Suppressor macrophage (primary cell): ENCODE results near the gene MAPK8IP1.

ENCODE experiments used
- DNase-seq, 4 experiments: peaks; one replicate each; pipeline ENCODE4 v3.0.0-alpha.2; 2020 to 2022

Gene MAPK8IP1

GRCh38 chr11:45860348-45860747 is 25.1 kb upstream of the MAPK8IP1 start:
- DNase-seq: no peak

GRCh38 chr11:45860764-45861510 is 24.5 kb upstream of the MAPK8IP1 start:
- no peak for DNase-seq

- DNase-seq: no peak
These were observed 21.4 kb upstream of the MAPK8IP1 start for GRCh38 chr11:45864041-45864440.

GRCh38 chr11:45869551-45869950 is 15.9 kb upstream of the MAPK8IP1 start:
- DNase-seq: no peak

GRCh38 chr11:45870706-45871105 is 14.7 kb upstream of the MAPK8IP1 start:
- no peak for DNase-seq

- DNase-seq: no peak
These were observed 13.8 kb upstream of the MAPK8IP1 start for GRCh38 chr11:45871638-45872037.

GRCh38 chr11:45872651-45873356 is 12.6 kb upstream of the MAPK8IP1 start:
- peak; percentile 40 to 62 (median 55) for DNase-seq

- no peak for DNase-seq
These were observed 9.1 kb upstream of the MAPK8IP1 start for GRCh38 chr11:45876401-45876800.

GRCh38 chr11:45877221-45877620 is 8.2 kb upstream of the MAPK8IP1 start:
- no peak for DNase-seq

GRCh38 chr11:45877845-45878244 is 7.6 kb upstream of the MAPK8IP1 start:
- no peak for DNase-seq

GRCh38 chr11:45879803-45880686 is 5.4 kb upstream of the MAPK8IP1 start:
- DNase-seq: peak in 1 of 4 experiments; percentile 9

- DNase-seq: no peak
These were observed 4.5 kb upstream of the MAPK8IP1 start for GRCh38 chr11:45880772-45881570.

GRCh38 chr11:45881708-45882368 is 3.6 kb upstream of the MAPK8IP1 start:
- DNase-seq: peak in 2 of 4 experiments; percentile 19 to 22

GRCh38 chr11:45884596-45885185 is 760 bp upstream of the MAPK8IP1 start:
- no peak for DNase-seq

- no peak for DNase-seq
These were observed 670 bp downstream of the MAPK8IP1 start for GRCh38 chr11:45885921-45886721.

GRCh38 chr11:45886816-45887520 is 1.5 kb downstream of the MAPK8IP1 start:
- no peak for DNase-seq

GRCh38 chr11:45887587-45887986 is 2.1 kb downstream of the MAPK8IP1 start:
- DNase-seq: no peak

GRCh38 chr11:45889555-45889954 is 4.1 kb downstream of the MAPK8IP1 start:
- DNase-seq: no peak

- DNase-seq: no peak
These were observed 4.5 kb downstream of the MAPK8IP1 start for GRCh38 chr11:45889966-45890365.
